HG02981 (cell line): ENCODE measurements around the gene SMIM17.
A peak's percentile ranks its signal among the peaks of the same experiment; 100 is the strongest.

Experiments
- ATAC-seq: cut with Tn5 transposase; IDR thresholded peaks from one replicate; pipeline ENCODE4 v1.9.1; 2021; ENCODE audit warnings: mild to moderate bottlenecking, moderate library complexity; ENCODE audit not compliant: unreplicated experiment

SMIM17 gene

DNA sequence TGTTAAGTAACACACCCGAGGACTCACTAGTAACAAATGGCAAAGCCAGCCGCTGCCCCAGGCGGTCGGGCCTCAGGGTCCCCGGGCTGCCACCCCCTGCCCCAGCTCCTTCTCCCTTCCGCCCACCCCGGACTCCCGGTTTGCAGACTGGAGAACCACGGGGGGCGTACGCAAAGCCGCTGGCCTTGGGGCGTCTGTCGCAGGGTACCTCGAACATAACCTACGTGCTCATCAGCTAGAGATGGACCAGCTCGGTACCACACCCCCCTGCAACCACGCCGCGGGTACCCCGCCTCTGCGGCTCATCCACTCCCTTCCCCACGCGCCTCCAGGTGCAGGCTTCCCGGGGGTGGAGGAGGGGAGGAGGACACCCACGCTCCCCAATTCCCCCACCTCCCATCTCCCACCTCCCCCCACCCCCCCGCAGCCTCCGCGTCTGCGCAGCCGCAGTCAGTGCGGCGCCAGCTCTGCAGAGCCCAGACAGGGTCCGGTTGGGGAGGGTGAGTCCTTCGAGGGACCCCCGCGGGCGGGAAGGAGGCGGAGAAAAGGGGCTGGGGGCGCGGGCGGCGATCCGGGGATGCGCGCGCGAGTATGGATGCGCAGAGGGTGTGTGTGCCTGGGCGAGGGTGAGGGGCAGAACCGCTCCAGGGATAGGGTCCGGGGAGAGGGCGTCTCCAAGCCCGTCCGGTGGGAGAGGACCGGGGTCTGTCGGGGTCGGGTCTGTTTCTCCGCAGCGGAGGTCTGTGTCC lies at the start of gene SMIM17:
Gene SMIM17 (plus strand): TSS at position 449 of the 749 bp plus-strand sequence. CDS start 2,509 bp downstream, outside the sequence.
- no peak for ATAC-seq

DNA sequence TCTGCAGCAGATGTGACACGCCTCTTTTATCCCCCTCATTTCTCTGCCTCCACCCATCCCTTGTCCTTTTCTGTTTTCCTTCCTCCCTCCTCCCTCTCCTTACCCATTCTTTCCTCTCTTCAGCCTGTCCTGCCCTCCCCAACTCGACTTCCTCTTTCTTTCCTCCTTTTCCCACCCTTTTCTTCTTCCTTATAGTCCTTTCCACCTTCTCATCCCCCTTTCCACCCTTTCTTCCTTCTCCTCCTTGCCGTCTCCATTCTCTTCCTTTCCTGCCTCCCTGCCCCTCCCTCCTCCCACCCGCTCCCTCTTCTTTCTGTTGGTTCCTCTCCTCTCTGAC lies 48.5 kb upstream of the SMIM17 start:
- no peak for ATAC-seq

GRCh38 chr19:56594783-56595547 lies 48.0 kb upstream of the SMIM17 start, which contains the start of gene ZNF71:
Gene ZNF71, plus strand, starts transcription at chr19:56595302. Its CDS starts 6,257 bp downstream, at chr19:56601559.
- peak; percentile 83 for ATAC-seq

GRCh38 chr19:56595548-56595899 lies 47.4 kb upstream of the SMIM17 start:
- ATAC-seq: peak; percentile 21

DNA sequence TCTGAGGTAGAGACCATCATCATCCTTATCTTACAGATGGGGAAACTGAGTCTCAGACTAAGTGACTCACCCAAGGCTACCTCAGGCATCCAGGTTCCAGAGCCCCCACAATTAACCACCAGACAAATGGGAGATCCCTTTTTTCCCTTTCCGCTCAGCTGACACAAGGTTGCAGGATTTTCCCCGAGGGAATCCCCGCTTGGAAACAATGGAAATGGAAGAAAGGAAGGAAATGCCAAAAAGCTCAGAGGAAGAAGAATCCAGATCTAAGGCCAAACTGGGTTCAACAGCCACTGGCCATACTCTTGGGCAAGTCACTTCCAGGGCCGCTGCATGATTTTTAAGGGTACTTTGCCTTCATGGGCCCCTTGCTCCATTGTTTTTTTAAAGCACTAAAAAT lies 46.3 kb upstream of the SMIM17 start:
- no peak for ATAC-seq

DNA sequence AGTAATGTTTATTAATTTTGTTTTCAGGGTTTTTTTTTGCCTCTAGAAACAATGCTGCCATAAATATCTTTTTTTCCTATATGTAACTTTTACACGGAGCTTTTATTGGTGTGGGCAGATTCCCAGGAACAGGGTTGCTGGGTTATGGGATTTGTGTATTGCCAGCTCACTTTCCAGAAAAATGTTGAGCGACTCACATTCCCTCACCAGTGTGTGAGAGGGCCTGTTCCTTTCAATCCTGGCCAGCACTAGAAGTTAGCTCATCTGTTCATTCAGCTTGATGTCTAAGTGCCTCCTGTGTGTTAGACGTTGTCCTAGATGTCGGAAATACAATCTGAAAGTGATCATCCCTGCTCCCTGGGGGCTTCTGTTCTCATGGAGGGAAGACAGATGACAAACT lies 45.3 kb upstream of the SMIM17 start:
- ATAC-seq: no peak

DNA sequence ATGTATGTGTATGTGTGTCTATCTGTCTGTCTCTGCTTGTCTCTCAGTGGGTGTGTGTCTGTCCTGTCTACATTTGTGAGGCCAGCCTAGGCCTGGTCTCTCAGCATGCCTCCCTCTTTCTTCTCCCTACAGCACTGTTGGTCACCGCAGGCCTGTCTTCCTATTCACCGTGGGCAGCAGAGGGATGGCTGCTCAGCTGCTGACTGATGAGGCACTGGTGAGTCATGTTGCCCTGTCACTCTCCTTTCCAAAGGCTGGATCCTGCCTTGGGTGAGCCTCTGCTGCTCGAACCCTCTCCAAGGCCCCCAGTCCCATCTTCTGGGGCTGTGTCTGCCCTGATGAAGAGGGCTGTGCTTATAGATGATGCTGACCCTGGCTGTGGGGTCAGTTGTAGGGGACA lies 41.6 kb upstream of the SMIM17 start:
- ATAC-seq: no peak

- ATAC-seq: no peak
These were observed 39.1 kb upstream of the SMIM17 start for GRCh38 chr19:56603829-56604228.

- ATAC-seq: no peak
These were observed 34.5 kb upstream of the SMIM17 start for GRCh38 chr19:56608274-56608964.

DNA sequence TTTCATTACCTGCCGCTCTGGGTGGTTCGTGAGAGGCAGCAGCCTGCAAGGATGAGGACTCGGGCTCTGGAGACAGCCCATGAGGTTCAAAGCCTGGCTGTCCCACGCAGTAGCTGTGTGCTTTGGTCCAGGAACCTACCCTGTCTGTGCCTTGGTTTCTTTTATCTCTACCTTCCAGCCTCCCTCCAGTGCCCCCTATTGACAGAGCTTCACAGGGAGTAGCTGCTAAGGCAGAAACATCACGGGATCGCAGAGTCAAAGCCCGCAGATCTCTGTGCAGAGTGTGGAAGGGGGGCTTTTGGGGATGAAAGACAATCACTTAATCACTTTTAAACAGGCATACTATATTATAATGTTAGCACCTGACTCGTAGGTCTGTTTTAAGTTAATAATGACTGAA lies 31.7 kb upstream of the SMIM17 start:
- ATAC-seq: no peak

DNA sequence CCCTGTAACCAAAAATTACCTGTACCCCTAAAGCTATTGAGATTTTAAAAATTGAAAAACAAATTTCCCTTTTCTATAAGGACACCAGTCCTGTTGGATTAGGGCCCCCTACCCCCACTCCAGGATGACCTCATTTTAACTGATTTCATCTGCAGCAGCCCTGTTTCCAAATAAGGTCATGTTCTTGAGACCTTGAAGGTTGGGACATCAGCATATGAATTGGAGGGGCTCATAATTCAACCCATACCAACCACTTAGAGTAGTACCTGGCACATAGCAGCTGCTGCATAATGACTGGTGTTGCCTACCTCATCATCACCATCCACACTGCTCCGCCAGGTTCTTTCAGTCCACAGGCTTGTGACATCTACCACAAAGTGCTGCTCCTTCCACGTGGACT lies 30.2 kb upstream of the SMIM17 start:
- no peak for ATAC-seq

- no peak for ATAC-seq
These were observed 29.3 kb upstream of the SMIM17 start for GRCh38 chr19:56613639-56614038.

DNA sequence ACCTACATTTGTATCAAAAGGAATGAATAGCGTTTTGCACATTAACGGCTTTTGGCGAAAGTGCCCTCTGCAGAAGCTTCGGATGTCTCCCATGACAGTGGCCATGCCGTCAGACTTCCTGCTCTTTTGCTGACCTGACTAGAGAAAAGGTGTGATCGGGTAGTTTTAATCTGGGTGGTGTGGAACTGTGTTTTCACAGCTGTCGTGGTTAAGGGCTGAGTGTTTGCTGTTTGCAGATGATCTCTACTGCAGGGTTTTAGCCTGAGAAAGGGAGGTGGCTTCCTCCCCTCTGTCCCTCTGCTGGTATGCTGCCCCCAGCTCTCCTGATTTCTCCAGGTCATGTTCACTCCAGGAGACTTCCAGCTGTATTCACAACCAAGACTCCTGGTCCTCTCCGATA lies 25.4 kb upstream of the SMIM17 start:
- no peak for ATAC-seq

GRCh38 chr19:56619121-56619520 lies 23.8 kb upstream of the SMIM17 start:
- ATAC-seq: no peak

- no peak for ATAC-seq
These were observed 20.6 kb upstream of the SMIM17 start for GRCh38 chr19:56622374-56622773.

DNA sequence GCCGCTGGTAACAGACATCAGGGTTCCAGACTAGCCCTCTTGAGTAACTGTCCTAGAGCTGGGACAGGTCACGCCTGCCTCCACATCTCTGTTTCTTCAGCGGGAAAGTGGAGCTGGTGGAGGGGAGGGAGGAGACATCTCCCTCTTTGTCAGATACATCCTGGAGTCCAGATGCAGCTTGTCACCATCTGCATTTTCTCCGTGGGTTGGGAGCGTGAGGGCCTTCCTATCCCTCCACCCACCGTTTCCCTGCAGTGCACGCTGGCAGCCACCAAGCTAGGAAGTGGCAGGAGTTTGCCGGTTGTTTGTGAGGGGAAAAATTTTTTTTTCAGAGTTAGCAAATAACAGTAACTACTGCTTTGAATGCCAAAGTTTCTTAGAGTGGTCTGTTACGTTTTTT lies 20.0 kb upstream of the SMIM17 start:
- no peak for ATAC-seq

GRCh38 chr19:56625708-56626107 lies 17.3 kb upstream of the SMIM17 start:
- ATAC-seq: no peak

- ATAC-seq: no peak
These were observed 9.9 kb upstream of the SMIM17 start for GRCh38 chr19:56633021-56633420.

GRCh38 chr19:56637976-56638555 lies 4.9 kb upstream of the SMIM17 start:
- no peak for ATAC-seq

DNA sequence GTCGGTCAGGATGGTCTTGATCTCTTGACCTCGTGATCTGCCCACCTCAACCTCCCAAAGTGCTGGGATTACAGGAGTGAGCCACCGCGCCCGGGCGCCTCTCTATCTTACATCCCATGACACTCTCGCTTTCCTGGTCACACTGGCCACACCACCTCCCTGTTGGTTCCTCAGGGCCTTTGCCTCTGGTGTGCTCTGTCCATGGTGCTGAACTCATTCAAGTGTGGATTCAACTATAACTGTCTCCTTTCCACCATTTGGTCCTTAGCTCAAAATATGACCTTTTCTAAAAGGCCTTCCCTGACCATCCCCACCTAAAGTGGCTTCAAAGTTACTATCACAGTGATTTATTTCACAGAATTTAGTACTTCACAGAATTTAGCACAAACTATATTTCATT lies 3.7 kb upstream of the SMIM17 start:
- ATAC-seq: no peak

- no peak for ATAC-seq
These were observed 549 bp downstream of the SMIM17 start for GRCh38 chr19:56643460-56643955.
